ENCODE data around the gene DCDC1.

DNA sequence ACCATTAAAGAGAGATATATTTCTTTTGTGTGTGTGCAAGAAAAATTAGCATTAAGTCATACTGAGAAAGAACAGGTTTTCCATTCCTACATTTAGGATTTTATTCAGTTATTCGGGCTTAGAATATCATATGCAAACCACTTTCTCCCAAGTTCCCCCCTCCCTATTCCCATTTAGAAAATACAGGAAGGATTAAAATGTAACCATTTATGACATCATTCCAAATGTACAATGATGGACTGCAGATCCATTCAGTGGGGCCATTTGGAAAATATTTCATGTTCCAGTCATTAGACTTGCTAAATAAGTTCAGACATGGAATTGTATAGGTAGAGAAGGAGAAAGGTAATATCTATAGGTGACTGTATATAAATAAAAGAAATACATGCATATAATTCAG lies 554.8 kb downstream of the DCDC1 start:
- TF ChIP-seq, protein P1, sequence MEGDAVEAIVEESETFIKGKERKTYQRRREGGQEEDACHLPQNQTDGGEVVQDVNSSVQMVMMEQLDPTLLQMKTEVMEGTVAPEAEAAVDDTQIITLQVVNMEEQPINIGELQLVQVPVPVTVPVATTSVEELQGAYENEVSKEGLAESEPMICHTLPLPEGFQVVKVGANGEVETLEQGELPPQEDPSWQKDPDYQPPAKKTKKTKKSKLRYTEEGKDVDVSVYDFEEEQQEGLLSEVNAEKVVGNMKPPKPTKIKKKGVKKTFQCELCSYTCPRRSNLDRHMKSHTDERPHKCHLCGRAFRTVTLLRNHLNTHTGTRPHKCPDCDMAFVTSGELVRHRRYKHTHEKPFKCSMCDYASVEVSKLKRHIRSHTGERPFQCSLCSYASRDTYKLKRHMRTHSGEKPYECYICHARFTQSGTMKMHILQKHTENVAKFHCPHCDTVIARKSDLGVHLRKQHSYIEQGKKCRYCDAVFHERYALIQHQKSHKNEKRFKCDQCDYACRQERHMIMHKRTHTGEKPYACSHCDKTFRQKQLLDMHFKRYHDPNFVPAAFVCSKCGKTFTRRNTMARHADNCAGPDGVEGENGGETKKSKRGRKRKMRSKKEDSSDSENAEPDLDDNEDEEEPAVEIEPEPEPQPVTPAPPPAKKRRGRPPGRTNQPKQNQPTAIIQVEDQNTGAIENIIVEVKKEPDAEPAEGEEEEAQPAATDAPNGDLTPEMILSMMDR (IDR thresholded peaks at IDR 0.05): no peak
- TF ChIP-seq POLR2A (IDR thresholded peaks at IDR 0.05): no peak

Measured in adrenal gland (tissue), 5 donors.